MM.1S (cell line): ENCODE results near the gene HLA-DPA1.

ENCODE experiments used
- EZH2 ChIP-seq: fragments of 300-600 bp; sonication (generic); optimal IDR thresholded peaks from 2 replicates; pipeline ENCODE3; 2017; ENCODE audit warnings: low read depth, mild to moderate bottlenecking, antibody characterized with exemption, low read length, mixed read lengths
- EZH2phosphoT487 ChIP-seq: fragments of 300-600 bp; sonication (generic); IDR thresholded peaks from 2 replicates; pipeline ENCODE4 v1.6.1; 2018; ENCODE audit warnings: antibody characterized with exemption, low read length
- TF ChIP-seq, protein P1 (sequence below): fragments of 300-600 bp; sonication (generic); IDR thresholded peaks from 2 replicates; pipeline ENCODE4 v1.5.1; 2016; ENCODE audit warnings: antibody characterized with exemption, low read length, mixed read lengths

DNA sequence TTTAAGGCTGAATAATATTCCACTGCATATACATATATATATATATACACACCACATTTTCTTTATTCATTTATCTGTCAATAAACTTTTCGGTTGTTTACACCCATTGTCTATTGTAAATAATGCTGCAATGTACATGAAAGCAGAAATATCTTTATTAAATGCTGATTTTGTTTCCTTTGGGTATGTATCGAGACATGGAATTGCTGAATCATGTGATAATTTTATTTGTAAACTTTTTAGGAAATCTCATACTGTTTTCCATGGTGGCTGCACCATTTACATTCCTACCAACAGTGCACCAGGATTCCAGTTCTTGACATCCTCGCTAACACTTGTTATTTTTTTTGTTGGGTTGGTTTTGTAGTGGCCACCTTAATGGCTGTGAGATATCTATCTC lies 49.9 kb downstream of the HLA-DPA1 start:
- TF ChIP-seq, protein P1, sequence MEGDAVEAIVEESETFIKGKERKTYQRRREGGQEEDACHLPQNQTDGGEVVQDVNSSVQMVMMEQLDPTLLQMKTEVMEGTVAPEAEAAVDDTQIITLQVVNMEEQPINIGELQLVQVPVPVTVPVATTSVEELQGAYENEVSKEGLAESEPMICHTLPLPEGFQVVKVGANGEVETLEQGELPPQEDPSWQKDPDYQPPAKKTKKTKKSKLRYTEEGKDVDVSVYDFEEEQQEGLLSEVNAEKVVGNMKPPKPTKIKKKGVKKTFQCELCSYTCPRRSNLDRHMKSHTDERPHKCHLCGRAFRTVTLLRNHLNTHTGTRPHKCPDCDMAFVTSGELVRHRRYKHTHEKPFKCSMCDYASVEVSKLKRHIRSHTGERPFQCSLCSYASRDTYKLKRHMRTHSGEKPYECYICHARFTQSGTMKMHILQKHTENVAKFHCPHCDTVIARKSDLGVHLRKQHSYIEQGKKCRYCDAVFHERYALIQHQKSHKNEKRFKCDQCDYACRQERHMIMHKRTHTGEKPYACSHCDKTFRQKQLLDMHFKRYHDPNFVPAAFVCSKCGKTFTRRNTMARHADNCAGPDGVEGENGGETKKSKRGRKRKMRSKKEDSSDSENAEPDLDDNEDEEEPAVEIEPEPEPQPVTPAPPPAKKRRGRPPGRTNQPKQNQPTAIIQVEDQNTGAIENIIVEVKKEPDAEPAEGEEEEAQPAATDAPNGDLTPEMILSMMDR = no peak
- TF ChIP-seq EZH2 (no peak), EZH2phosphoT487 (no peak)
